BE2C (cell line): ENCODE measurements around the gene DMKN.

Experiments used
- DNase-seq: peaks from one replicate; pipeline ENCODE4 v3.0.0-alpha.2; 2020
- H3K27me3 ChIP-seq: fragments of 250-450 bp; sonication (Bioruptor Pico); 2 replicates; pipeline ENCODE4 v1.5.1; 2020; ENCODE audit warnings: mild to moderate bottlenecking
- H3K36me3 ChIP-seq: fragments of 250-450 bp; sonication (Bioruptor Pico); 2 replicates; pipeline ENCODE4 v1.5.1; 2020; ENCODE audit warnings: mild to moderate bottlenecking
- H3K4me1 ChIP-seq: fragments of 250-450 bp; sonication (Bioruptor Pico); 2 replicates; pipeline ENCODE4 v1.5.1; 2020
- H3K4me3 ChIP-seq: 2 replicates; pipeline ENCODE4 v1.5.1; 2011; ENCODE audit warnings: low read depth, low read length
- H3K9me3 ChIP-seq: fragments of 250-450 bp; sonication (Bioruptor Pico); 2 replicates; pipeline ENCODE4 v1.5.1; 2020
- TF ChIP-seq, protein P1 (sequence below): IDR thresholded peaks from 2 replicates; pipeline ENCODE4 v1.5.1; 2012; ENCODE audit warnings: mild to moderate bottlenecking, low read depth, low read length

DMKN gene

DNA sequence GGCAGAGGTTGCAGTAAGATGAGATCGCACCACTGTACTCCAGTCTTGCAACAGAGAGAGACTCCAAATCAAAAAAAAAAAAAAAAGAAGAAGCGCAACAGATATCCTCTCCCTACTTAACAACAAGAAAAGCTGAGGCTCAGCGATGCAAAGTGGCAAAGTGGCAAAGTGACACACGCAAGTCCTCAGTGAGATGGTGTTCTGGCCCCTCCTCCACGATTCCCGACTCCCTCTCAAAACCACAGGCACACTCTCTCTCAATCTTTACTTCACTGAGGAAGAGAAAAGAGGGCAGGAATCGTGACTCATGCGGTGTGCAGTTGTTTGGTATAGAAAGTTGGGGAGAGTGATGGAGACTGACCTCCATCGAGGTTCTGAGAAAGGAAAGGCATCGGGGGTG lies 52.8 kb downstream of the DMKN start:
- no peaks in the 10 kb centered on the region for H3K36me3 ChIP-seq
- TF ChIP-seq, protein P1, sequence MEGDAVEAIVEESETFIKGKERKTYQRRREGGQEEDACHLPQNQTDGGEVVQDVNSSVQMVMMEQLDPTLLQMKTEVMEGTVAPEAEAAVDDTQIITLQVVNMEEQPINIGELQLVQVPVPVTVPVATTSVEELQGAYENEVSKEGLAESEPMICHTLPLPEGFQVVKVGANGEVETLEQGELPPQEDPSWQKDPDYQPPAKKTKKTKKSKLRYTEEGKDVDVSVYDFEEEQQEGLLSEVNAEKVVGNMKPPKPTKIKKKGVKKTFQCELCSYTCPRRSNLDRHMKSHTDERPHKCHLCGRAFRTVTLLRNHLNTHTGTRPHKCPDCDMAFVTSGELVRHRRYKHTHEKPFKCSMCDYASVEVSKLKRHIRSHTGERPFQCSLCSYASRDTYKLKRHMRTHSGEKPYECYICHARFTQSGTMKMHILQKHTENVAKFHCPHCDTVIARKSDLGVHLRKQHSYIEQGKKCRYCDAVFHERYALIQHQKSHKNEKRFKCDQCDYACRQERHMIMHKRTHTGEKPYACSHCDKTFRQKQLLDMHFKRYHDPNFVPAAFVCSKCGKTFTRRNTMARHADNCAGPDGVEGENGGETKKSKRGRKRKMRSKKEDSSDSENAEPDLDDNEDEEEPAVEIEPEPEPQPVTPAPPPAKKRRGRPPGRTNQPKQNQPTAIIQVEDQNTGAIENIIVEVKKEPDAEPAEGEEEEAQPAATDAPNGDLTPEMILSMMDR, result no peak
- no peaks in the 10 kb centered on the region for H3K9me3 ChIP-seq
- peaks cover 5% of the 10 kb centered on the region; the same call in 1 of the 2 replicates for H3K4me1 ChIP-seq
- no peak overlapping the region for H3K4me3 ChIP-seq
- no peak for DNase-seq
- H3K27me3 ChIP-seq, result no peaks in the 10 kb centered on the region

DNA sequence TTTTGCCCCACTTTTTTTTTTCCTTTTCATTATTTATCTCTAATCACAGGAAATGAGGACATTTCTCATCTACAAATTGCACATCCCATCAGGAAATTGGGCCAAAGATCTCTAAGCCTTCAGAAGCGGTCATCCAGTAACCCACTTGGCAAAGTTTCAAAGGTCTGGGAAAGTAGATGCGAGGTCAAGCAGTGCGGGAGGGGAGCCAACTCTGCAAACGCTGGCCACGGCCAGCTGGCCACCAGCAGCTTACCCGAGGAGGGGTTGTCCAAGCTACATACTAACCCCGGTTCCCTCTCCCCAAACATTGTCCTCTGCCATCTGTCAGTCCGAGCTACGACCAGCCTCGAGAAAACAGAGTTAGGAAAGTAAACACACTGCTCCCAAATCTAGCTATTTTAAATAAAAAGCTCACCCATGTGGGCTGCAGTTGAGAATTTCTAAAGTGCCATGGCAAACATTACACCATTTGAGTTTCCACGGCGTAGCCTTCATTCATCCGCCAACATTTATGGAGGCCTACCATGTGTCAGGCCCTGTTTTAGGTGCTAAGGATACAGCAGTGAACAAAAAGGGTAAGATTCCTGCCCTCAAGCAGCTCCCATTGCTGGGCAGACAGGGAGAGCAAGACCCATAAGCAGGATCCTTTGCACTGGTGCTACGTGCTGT lies 53.9 kb downstream of the DMKN start:
- Histone ChIP-seq H3K9me3 (no peaks in the 10 kb centered on the region), H3K36me3 (no peaks in the 10 kb centered on the region), H3K4me3 (no peak overlapping the region), H3K4me1 (peaks cover 5% of the 10 kb centered on the region; the same call in 1 of the 2 replicates), H3K27me3 (no peaks in the 10 kb centered on the region)
- no peak for DNase-seq
- TF ChIP-seq, protein P1, result no peak

DNA sequence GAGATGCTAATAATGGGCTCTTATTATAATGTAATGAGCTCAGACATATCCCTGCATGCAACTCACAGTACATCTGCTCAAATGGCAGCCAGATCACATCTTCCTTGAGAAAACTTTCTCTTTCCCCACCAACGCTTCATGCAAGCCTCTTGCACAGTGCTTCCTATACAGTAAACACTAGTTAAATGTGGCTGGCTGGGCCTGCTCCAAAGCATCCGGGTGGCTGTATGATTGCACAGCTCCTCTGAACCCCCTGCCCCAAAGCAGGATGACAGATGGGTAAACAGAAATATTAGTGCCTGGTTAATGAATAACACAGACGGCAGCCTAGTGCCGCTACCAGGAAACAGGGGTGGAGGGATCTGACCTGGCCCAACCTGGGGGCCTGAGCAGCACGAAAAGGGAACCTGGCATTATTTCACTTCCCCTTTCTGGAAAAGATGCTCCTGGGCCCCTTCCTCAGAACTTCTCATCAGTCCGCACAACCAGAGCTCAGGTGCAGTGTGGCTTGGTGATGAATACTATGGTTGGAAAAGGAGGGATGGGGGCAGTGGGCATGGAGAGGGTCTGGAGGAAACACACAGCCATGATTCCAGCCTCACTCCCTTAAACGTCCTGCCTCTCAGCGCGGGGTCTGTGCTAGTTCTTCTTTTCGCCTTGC lies 54.6 kb downstream of the DMKN start:
- Histone ChIP-seq H3K4me1 (peaks cover 5% of the 10 kb centered on the region; the same call in 1 of the 2 replicates), H3K4me3 (no peak overlapping the region), H3K9me3 (no peaks in the 10 kb centered on the region), H3K27me3 (no peaks in the 10 kb centered on the region), H3K36me3 (no peaks in the 10 kb centered on the region)
- TF ChIP-seq, protein P1, result no peak
- DNase-seq, result no peak

GRCh38 chr19:35458192-35458591 lies 55.3 kb downstream of the DMKN start:
- no peaks in the 10 kb centered on the region for H3K9me3 ChIP-seq
- no peaks in the 10 kb centered on the region for H3K27me3 ChIP-seq
- no peaks in the 10 kb centered on the region for H3K36me3 ChIP-seq
- no peak overlapping the region for H3K4me3 ChIP-seq
- no peak for DNase-seq
- TF ChIP-seq, protein P1, result no peak
- peaks cover 5% of the 10 kb centered on the region; the same call in 1 of the 2 replicates for H3K4me1 ChIP-seq

DNA sequence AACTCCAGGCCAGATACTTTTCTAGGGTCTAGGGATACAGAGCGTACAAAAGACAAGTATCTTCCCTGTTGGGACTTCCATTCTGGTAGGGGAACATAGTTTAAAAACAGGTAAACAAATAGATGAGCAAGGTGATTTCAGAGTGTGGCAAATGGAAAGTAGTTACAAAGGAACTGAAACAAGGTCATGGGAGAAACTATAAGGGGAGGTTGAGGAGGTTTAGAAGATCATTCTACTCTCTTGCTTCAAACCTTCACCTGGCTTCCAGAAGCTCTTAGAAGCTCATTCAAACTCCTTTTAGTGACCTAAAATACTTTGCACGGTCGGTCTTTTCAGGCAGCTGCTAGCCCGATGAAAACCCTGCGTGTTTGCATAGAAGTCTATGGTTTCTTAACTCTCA lies 56.3 kb downstream of the DMKN start:
- H3K9me3 ChIP-seq, result no peaks in the 10 kb centered on the region
- TF ChIP-seq, protein P1, result no peak
- H3K27me3 ChIP-seq, result no peaks in the 10 kb centered on the region
- peaks cover 5% of the 10 kb centered on the region; the same call in 1 of the 2 replicates for H3K4me1 ChIP-seq
- DNase-seq, result no peak
- H3K4me3 ChIP-seq, result no peak overlapping the region
- no peaks in the 10 kb centered on the region for H3K36me3 ChIP-seq

GRCh38 chr19:35455616-35456201 lies 57.7 kb downstream of the DMKN start:
- Histone ChIP-seq H3K27me3 (no peaks in the 10 kb centered on the region), H3K36me3 (no peaks in the 10 kb centered on the region)
- TF ChIP-seq, protein P1, result no peak

More at GRCh38 chr19:35455616-35456201, 57.7 kb downstream of the DMKN start:
- H3K4me1 ChIP-seq, result peaks cover 5% of the 10 kb centered on the region; the same call in 1 of the 2 replicates
- no peaks in the 10 kb centered on the region for H3K9me3 ChIP-seq
- no peak overlapping the region for H3K4me3 ChIP-seq
- DNase-seq, result no peak
